MM.1S (cell line): ENCODE results near the gene RPTOR.

ENCODE experiments used
- DNase-seq: peaks from one replicate; pipeline ENCODE4 v3.0.0-alpha.2; 2015
- H2AFZ ChIP-seq: fragments of 300-600 bp; sonication (generic); 2 replicates; pipeline ENCODE4 v1.6.0; 2016; ENCODE audit warnings: antibody characterized with exemption, low read length
- H3F3A ChIP-seq: fragments of 300-600 bp; sonication (generic); 2 replicates; pipeline ENCODE4 v1.6.1; 2016; ENCODE audit warnings: mild to moderate bottlenecking, antibody characterized with exemption, low read length, moderate library complexity, mixed read lengths; ENCODE audit not compliant: insufficient read depth
- H3K27ac ChIP-seq: fragments of 300-600 bp; sonication (generic); 2 replicates; pipeline ENCODE4 v1.5.1; 2016; ENCODE audit warnings: mild to moderate bottlenecking, low read length
- H3K27me3 ChIP-seq: fragments of 300-600 bp; sonication (generic); replicated peaks from 2 replicates; pipeline ENCODE4 v1.6.0; 2016; ENCODE audit warnings: low read length; ENCODE audit not compliant: insufficient read depth
- H3K36me3 ChIP-seq: fragments of 300-600 bp; sonication (generic); replicated peaks from 2 replicates; pipeline ENCODE4 v1.6.1; 2016; ENCODE audit warnings: mild to moderate bottlenecking, low read length, mixed read lengths; ENCODE audit not compliant: insufficient read depth
- H3K4me1 ChIP-seq: fragments of 300-600 bp; sonication (generic); 2 replicates; pipeline ENCODE4 v1.6.1; 2016; ENCODE audit warnings: low read length, mixed read lengths
- H3K4me2 ChIP-seq: fragments of 300-600 bp; sonication (generic); 2 replicates; pipeline ENCODE4 v1.6.0; 2016; ENCODE audit warnings: low read depth, low read length
- H3K4me3 ChIP-seq: fragments of 300-600 bp; sonication (generic); 2 replicates; pipeline ENCODE4 v1.5.1; 2016; ENCODE audit warnings: low read length, mixed read lengths
- H3K79me2 ChIP-seq: fragments of 300-600 bp; sonication (generic); 2 replicates; pipeline ENCODE4 v1.6.1; 2016; ENCODE audit warnings: mixed run types, low read length, mixed read lengths
- H3K9ac ChIP-seq: fragments of 300-600 bp; sonication (generic); 2 replicates; pipeline ENCODE4 v1.6.1; 2016; ENCODE audit warnings: low read length, mixed read lengths
- H3K9me2 ChIP-seq: fragments of 300-600 bp; sonication (generic); replicated peaks from 2 replicates; pipeline ENCODE4 v1.6.1; 2016; ENCODE audit warnings: mild to moderate bottlenecking, low read length, mixed read lengths; ENCODE audit not compliant: insufficient read depth
- H3K9me3 ChIP-seq: fragments of 300-600 bp; sonication (generic); replicated peaks from 2 replicates; pipeline ENCODE4 v1.6.1; 2016; ENCODE audit warnings: mild to moderate bottlenecking, low read length, mixed read lengths; ENCODE audit not compliant: insufficient read depth
- H4K20me1 ChIP-seq: fragments of 300-600 bp; sonication (generic); 2 replicates; pipeline ENCODE4 v1.6.1; 2016; ENCODE audit warnings: mild to moderate bottlenecking, low read length, moderate library complexity, mixed read lengths; ENCODE audit not compliant: insufficient read depth
- CTCF ChIP-seq: fragments of 300-600 bp; sonication (generic); IDR thresholded peaks from 2 replicates; pipeline ENCODE4 v1.5.1; 2016; ENCODE audit warnings: antibody characterized with exemption, low read length, mixed read lengths
- EZH2 ChIP-seq: fragments of 300-600 bp; sonication (generic); optimal IDR thresholded peaks from 2 replicates; pipeline ENCODE3; 2017; ENCODE audit warnings: low read depth, mild to moderate bottlenecking, antibody characterized with exemption, low read length, mixed read lengths
- EZH2phosphoT487 ChIP-seq: fragments of 300-600 bp; sonication (generic); IDR thresholded peaks from 2 replicates; pipeline ENCODE4 v1.6.1; 2018; ENCODE audit warnings: antibody characterized with exemption, low read length

Gene RPTOR

GRCh38 chr17:80501741-80502577, 42.7 kb upstream of the RPTOR start:
- Histone ChIP-seq H3K36me3 (no peaks in the 10 kb centered on the region), H3K9me2 (no peaks in the 10 kb centered on the region), H3K27me3 (peaks cover 89% of the 10 kb centered on the region), H3K79me2 (no peaks in the 10 kb centered on the region), H3F3A (no peaks in the 10 kb centered on the region), H3K4me3 (no peak overlapping the region), H3K9ac (no peak overlapping the region), H2AFZ (no peak overlapping the region), H4K20me1 (no peaks in the 10 kb centered on the region), H3K4me1 (no peaks in the 10 kb centered on the region), H3K27ac (no peak overlapping the region), H3K4me2 (peak overlapping the region; percentile 26; the same call in 1 of the 2 replicates), H3K9me3 (no peaks in the 10 kb centered on the region)
- no peak for DNase-seq
- TF ChIP-seq EZH2 (no peak), EZH2phosphoT487 (no peak), CTCF (no peak)

GRCh38 chr17:80502578-80502877, 42.1 kb upstream of the RPTOR start:
- Histone ChIP-seq H3K27me3 (peaks cover 91% of the 10 kb centered on the region), H3K4me1 (no peaks in the 10 kb centered on the region), H2AFZ (no peak overlapping the region), H3K9me2 (no peaks in the 10 kb centered on the region), H4K20me1 (no peaks in the 10 kb centered on the region), H3F3A (no peaks in the 10 kb centered on the region), H3K27ac (no peak overlapping the region), H3K4me2 (no peak overlapping the region), H3K36me3 (no peaks in the 10 kb centered on the region), H3K9me3 (no peaks in the 10 kb centered on the region), H3K9ac (no peak overlapping the region), H3K79me2 (no peaks in the 10 kb centered on the region), H3K4me3 (no peak overlapping the region)
- DNase-seq, result no peak
- TF ChIP-seq EZH2 (no peak), EZH2phosphoT487 (no peak), CTCF (no peak)

DNA sequence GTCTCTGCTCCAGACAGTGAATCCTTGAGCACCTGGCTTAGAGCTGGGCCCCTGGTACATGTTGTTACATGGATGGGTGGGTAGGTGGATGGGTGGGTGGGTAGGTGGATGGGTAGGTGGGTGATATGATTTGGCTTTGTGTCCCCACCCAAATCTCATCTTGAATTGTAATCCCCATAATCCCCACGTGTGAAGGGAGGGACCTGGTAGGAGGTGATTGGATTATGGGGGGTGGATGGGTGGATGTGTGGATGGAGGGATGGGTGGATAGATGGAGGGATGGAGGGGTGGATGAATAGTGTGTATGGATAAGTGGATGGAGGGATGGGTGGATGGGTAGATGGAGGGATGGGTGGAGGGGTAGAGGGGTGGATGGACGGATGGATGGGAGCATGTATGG, 41.6 kb upstream of the RPTOR start:
- H2AFZ ChIP-seq, result no peak overlapping the region
- peaks cover 90% of the 10 kb centered on the region for H3K27me3 ChIP-seq
- no peak overlapping the region for H3K9ac ChIP-seq
- no peak overlapping the region for H3K4me3 ChIP-seq
- no peaks in the 10 kb centered on the region for H3K4me1 ChIP-seq
- no peak for DNase-seq
- H3K36me3 ChIP-seq, result no peaks in the 10 kb centered on the region
- H3K4me2 ChIP-seq, result no peak overlapping the region
- H3K9me2 ChIP-seq, result no peaks in the 10 kb centered on the region
- H3K9me3 ChIP-seq, result no peaks in the 10 kb centered on the region
- H4K20me1 ChIP-seq, result no peaks in the 10 kb centered on the region
- no peak overlapping the region for H3K27ac ChIP-seq
- H3K79me2 ChIP-seq, result no peaks in the 10 kb centered on the region
- no peaks in the 10 kb centered on the region for H3F3A ChIP-seq
- TF ChIP-seq EZH2phosphoT487, result no peak

GRCh38 chr17:80503921-80504320, 40.7 kb upstream of the RPTOR start:
- Histone ChIP-seq H3K79me2 (no peaks in the 10 kb centered on the region), H3K27me3 (peaks cover 90% of the 10 kb centered on the region), H2AFZ (no peak overlapping the region), H3K4me1 (no peaks in the 10 kb centered on the region), H3K9me2 (no peaks in the 10 kb centered on the region), H3K4me2 (no peak overlapping the region), H3K36me3 (no peaks in the 10 kb centered on the region), H3K4me3 (no peak overlapping the region), H3K9me3 (no peaks in the 10 kb centered on the region), H3F3A (no peaks in the 10 kb centered on the region), H3K9ac (no peak overlapping the region), H3K27ac (no peak overlapping the region), H4K20me1 (no peaks in the 10 kb centered on the region)
- TF ChIP-seq EZH2, result no peak
- TF ChIP-seq CTCF, result no peak
- no peak for TF ChIP-seq EZH2phosphoT487
- no peak for DNase-seq
